ENCODE measurements around the gene CD72.
"Not testable (repeated sequence)": the region's sequence is repeated elsewhere in the genome, so short reads cannot be mapped to it uniquely, and the experiment has no call there.

CD72 gene

GRCh38 chr9:35638751-35639150, 20.5 kb upstream of the CD72 start:
- not testable (repeated sequence) for H3K36me3 Mint-ChIP-seq; DNase-seq (ENCODE audit: low spot score in 2 of 2); ATAC-seq; H3K9me3 Mint-ChIP-seq
- peaks cover 74% of the 10 kb centered on the region for H3K4me1 Mint-ChIP-seq
- peak overlapping the region; percentile 58 for H3K4me3 Mint-ChIP-seq
- H3K27ac Mint-ChIP-seq, result peak overlapping the region; percentile 89

GRCh38 chr9:35637427-35637955, 19.3 kb upstream of the CD72 start:
- ATAC-seq; H3K9me3 Mint-ChIP-seq; DNase-seq (ENCODE audit: low spot score in 2 of 2); H3K36me3 Mint-ChIP-seq: not testable (repeated sequence)
- H3K27ac Mint-ChIP-seq, result peak overlapping the region; percentile 89
- H3K4me3 Mint-ChIP-seq, result peak overlapping the region; percentile 58
- H3K4me1 Mint-ChIP-seq, result peaks cover 68% of the 10 kb centered on the region

GRCh38 chr9:35636877-35637246, 18.6 kb upstream of the CD72 start:
- not testable (repeated sequence) for ATAC-seq; H3K9me3 Mint-ChIP-seq; DNase-seq (ENCODE audit: low spot score in 2 of 2); H3K36me3 Mint-ChIP-seq
- peak overlapping the region; percentile 58 for H3K4me3 Mint-ChIP-seq
- H3K4me1 Mint-ChIP-seq, result peaks cover 68% of the 10 kb centered on the region
- H3K27ac Mint-ChIP-seq, result peak overlapping the region; percentile 89

GRCh38 chr9:35636135-35636876, 18.1 kb upstream of the CD72 start:
- no peak for DNase-seq (ENCODE audit: low spot score in 2 of 2)
- Mint-ChIP-seq H3K27ac (peak overlapping the region; percentile 89), H3K9me3 (peaks cover 3% of the 10 kb centered on the region), H3K36me3 (no peaks in the 10 kb centered on the region), H3K4me3 (peak overlapping the region; percentile 58), H3K4me1 (peaks cover 64% of the 10 kb centered on the region)
- no peak for ATAC-seq

- Mint-ChIP-seq H3K4me3 (peak overlapping the region; percentile 33), H3K4me1 (peaks cover 58% of the 10 kb centered on the region), H3K27ac (peak overlapping the region; percentile 89), H3K9me3 (peaks cover 3% of the 10 kb centered on the region), H3K36me3 (no peaks in the 10 kb centered on the region)
- DNase-seq (ENCODE audit: low spot score in 2 of 2), result no peak
- ATAC-seq, result no peak
These were observed 17.5 kb upstream of the CD72 start for GRCh38 chr9:35635730-35636129.

GRCh38 chr9:35629597-35629996, 11.4 kb upstream of the CD72 start:
- Mint-ChIP-seq H3K36me3 (no peaks in the 10 kb centered on the region), H3K27ac (no peak overlapping the region), H3K4me3 (no peak overlapping the region), H3K9me3 (no peaks in the 10 kb centered on the region), H3K4me1 (peaks cover 21% of the 10 kb centered on the region)
- ATAC-seq (no peak), DNase-seq (ENCODE audit: low spot score in 2 of 2) (no peak)

- no peak for ATAC-seq
- DNase-seq (ENCODE audit: low spot score in 2 of 2), result no peak
- Mint-ChIP-seq H3K27ac (no peak overlapping the region), H3K4me1 (peaks cover 19% of the 10 kb centered on the region), H3K9me3 (no peaks in the 10 kb centered on the region), H3K36me3 (no peaks in the 10 kb centered on the region), H3K4me3 (no peak overlapping the region)
These were observed 10.3 kb upstream of the CD72 start for GRCh38 chr9:35628389-35628991.

- DNase-seq (ENCODE audit: low spot score in 2 of 2), result no peak
These were observed 9.4 kb upstream of the CD72 start for GRCh38 chr9:35627575-35627974.

GRCh38 chr9:35619800-35620158, 1.6 kb upstream of the CD72 start:
- H3K27ac Mint-ChIP-seq, result peak overlapping the region; percentile 98
- peaks cover 19% of the 10 kb centered on the region for H3K36me3 Mint-ChIP-seq
- H3K4me1 Mint-ChIP-seq, result peaks cover 68% of the 10 kb centered on the region
- H3K9me3 Mint-ChIP-seq, result no peaks in the 10 kb centered on the region
- ATAC-seq (peak; percentile 81), DNase-seq (ENCODE audit: low spot score in 2 of 2) (no peak)
- peak overlapping the region; percentile 90 for H3K4me3 Mint-ChIP-seq

More at GRCh38 chr9:35627575-35627974, 9.4 kb upstream of the CD72 start:
- Mint-ChIP-seq H3K4me3 (no peak overlapping the region), H3K27ac (no peak overlapping the region), H3K36me3 (no peaks in the 10 kb centered on the region), H3K9me3 (no peaks in the 10 kb centered on the region), H3K4me1 (peaks cover 19% of the 10 kb centered on the region)
- ATAC-seq, result no peak

- peak; percentile 85 for ATAC-seq
- no peaks in the 10 kb centered on the region for H3K9me3 Mint-ChIP-seq
- peaks cover 23% of the 10 kb centered on the region for H3K36me3 Mint-ChIP-seq
- peak overlapping the region; percentile 98 for H3K27ac Mint-ChIP-seq
- peak overlapping the region; percentile 90 for H3K4me3 Mint-ChIP-seq
- peaks cover 74% of the 10 kb centered on the region for H3K4me1 Mint-ChIP-seq
- peak; percentile 36 to 78 for DNase-seq (ENCODE audit: low spot score in 2 of 2)
These were observed 914 bp upstream of the CD72 start for GRCh38 chr9:35618854-35619799.

- Mint-ChIP-seq H3K36me3 (peaks cover 25% of the 10 kb centered on the region), H3K9me3 (no peaks in the 10 kb centered on the region), H3K4me3 (peak overlapping the region; percentile 90), H3K27ac (peak overlapping the region; percentile 98), H3K4me1 (peaks cover 75% of the 10 kb centered on the region)
- no peak for ATAC-seq
- DNase-seq (ENCODE audit: low spot score in 2 of 2), result no peak
These were observed 665 bp downstream of the CD72 start for GRCh38 chr9:35617548-35617947.

- H3K4me1 Mint-ChIP-seq, result peaks cover 72% of the 10 kb centered on the region
- DNase-seq (ENCODE audit: low spot score in 2 of 2), result peak; percentile 58 to 85
- no peaks in the 10 kb centered on the region for H3K9me3 Mint-ChIP-seq
- H3K4me3 Mint-ChIP-seq, result peak overlapping the region; percentile 90
- ATAC-seq, result peak; percentile 60
- H3K27ac Mint-ChIP-seq, result peak overlapping the region; percentile 98
- H3K36me3 Mint-ChIP-seq, result peaks cover 31% of the 10 kb centered on the region
These were observed 1.3 kb downstream of the CD72 start for GRCh38 chr9:35616681-35617459.

GRCh38 chr9:35615981-35616680, 2.1 kb downstream of the CD72 start:
- Mint-ChIP-seq H3K27ac (peak overlapping the region; percentile 98), H3K9me3 (no peaks in the 10 kb centered on the region), H3K4me3 (peak overlapping the region; percentile 90), H3K36me3 (peaks cover 38% of the 10 kb centered on the region), H3K4me1 (peaks cover 72% of the 10 kb centered on the region)
- DNase-seq (ENCODE audit: low spot score in 2 of 2), result no peak
- no peak for ATAC-seq

GRCh38 chr9:35612843-35613242, 5.4 kb downstream of the CD72 start:
- Mint-ChIP-seq H3K4me3 (no peak overlapping the region), H3K36me3 (peaks cover 71% of the 10 kb centered on the region), H3K9me3 (no peaks in the 10 kb centered on the region), H3K4me1 (peaks cover 53% of the 10 kb centered on the region), H3K27ac (peak overlapping the region; percentile 67)
- ATAC-seq (no peak), DNase-seq (ENCODE audit: low spot score in 2 of 2) (no peak)

All from stimulated activated effector memory CD8-positive, alpha-beta T cell treated with anti-CD3 and anti-CD28 coated beads, Interleukin-12 subunit alpha, Interleukin-12 subunit beta, amount 100 ng/mL, for 72 hours (primary cell).